Ectodermal cell (in vitro differentiated cells): Measurements from ENCODE around the gene INTU.

Experiments used
- H3K27ac ChIP-seq: 2 replicates; pipeline ENCODE4 v1.7.0; 2013; ENCODE audit warnings: mild to moderate bottlenecking, low read depth, low read length; ENCODE audit not compliant: insufficient read depth, poor library complexity, severe bottlenecking
- H3K27me3 ChIP-seq: 2 replicates; pipeline ENCODE4 v1.7.0; 2013; ENCODE audit warnings: mild to moderate bottlenecking, low read length; ENCODE audit not compliant: insufficient read depth, control insufficient read depth, poor library complexity, severe bottlenecking
- H3K36me3 ChIP-seq: one replicate; pipeline ENCODE4 v1.7.0; 2013; ENCODE audit warnings: low read length; ENCODE audit not compliant: control insufficient read depth, insufficient read depth
- H3K4me1 ChIP-seq: one replicate; pipeline ENCODE4 v1.7.0; 2013; ENCODE audit warnings: low read length; ENCODE audit not compliant: control insufficient read depth, insufficient read depth
- H3K4me3 ChIP-seq: 2 replicates; pipeline ENCODE4 v1.7.0; 2013; ENCODE audit warnings: low read depth, low read length, control low read depth; ENCODE audit not compliant: insufficient read depth
- H3K9me3 ChIP-seq: 2 replicates; pipeline ENCODE4 v1.7.0; 2013; ENCODE audit warnings: mild to moderate bottlenecking, low read length, moderate library complexity; ENCODE audit not compliant: control insufficient read depth
- WGBS, 2 experiments: methylation state at CpG; one replicate each; pipeline ENCODE4 v1.1.7; 2013; ENCODE audit warnings: missing lambda C conversion rate in 2 of 2; 5-methylcytosine and 5-hydroxymethylcytosine counted together

Gene INTU

DNA sequence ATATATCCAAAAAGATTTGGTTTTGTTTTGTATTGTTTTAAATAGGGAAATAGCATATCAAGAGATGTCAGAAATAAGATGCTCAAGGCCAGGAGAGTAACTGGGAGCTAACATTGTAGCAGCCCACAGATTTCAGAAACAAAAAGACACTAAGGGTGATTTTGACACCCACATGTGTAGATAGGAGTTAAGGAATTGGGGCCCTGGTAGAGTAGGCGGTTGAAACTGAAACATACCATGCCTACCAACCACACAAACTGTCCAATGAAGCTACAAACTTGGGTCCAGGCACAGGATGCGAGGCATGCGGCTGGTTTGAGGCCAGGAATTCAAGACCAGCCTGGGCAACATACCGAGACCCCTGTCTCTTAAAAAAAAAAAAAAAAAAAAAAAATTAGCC is 143.1 kb downstream of the INTU start:
- Histone ChIP-seq H3K27ac (no peak overlapping the region), H3K36me3 (no peaks in the 10 kb centered on the region), H3K9me3 (no peaks in the 10 kb centered on the region), H3K27me3 (peaks cover 5% of the 10 kb centered on the region), H3K4me1 (peaks cover 7% of the 10 kb centered on the region), H3K4me3 (no peak overlapping the region)
- 83 to 89% methylated on average over 4 of the region's 4 CpGs for WGBS, 2 experiments
